NCI-H345 treated with DMSO at 0.1 percent for 48 hours (cell line): ENCODE measurements around the gene KRTAP10-9.
"Not testable (repeated sequence)": the region's sequence is repeated elsewhere in the genome, so short reads cannot be mapped to it uniquely, and the experiment has no call there.

ENCODE experiments used
- DNase-seq: peaks from one replicate; lab custom pipeline; 2025; ENCODE audit not compliant: unreplicated experiment; lab: John Stamatoyannopoulos, UW

Gene KRTAP10-9

DNA sequence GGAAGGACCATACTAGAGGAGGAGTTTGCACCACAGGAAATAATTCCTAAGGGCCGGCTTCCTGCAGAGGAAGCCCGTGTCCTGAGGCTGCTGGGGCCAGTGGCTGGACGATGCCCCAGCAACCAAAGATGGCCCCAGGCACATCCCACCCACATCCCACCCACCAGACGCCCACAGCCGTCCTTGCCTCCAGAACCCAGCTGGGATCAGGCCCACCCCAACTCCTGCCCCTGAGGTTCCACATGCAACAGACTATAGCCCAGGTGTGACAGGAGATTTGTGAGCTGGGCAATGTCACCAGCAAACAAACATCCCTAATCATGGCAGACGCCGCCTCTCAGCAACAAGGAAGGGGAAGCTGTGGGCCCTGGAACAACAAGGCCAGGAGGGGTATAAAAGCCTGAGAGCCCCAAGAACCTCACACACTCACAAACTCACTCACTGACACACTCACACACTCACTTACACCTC is at the start of gene KRTAP10-9:
Gene KRTAP10-9 (plus strand): TSS at position 421 of the 471 bp plus-strand sequence. CDS start 79 bp downstream, outside the sequence.
- no peak for DNase-seq

GRCh38 chr21:44578371-44579055 is 48.4 kb upstream of the KRTAP10-9 start:
- DNase-seq = no peak

- DNase-seq = no peak
Measured at GRCh38 chr21:44579056-44579832, 47.6 kb upstream of the KRTAP10-9 start.

- DNase-seq = no peak
Measured at GRCh38 chr21:44579833-44580144, 47.1 kb upstream of the KRTAP10-9 start.

GRCh38 chr21:44580231-44580821 is 46.6 kb upstream of the KRTAP10-9 start, which contains the start of gene KRTAP10-5:
Gene KRTAP10-5, minus strand, starts transcription at chr21:44580604. Its CDS starts 26 bp downstream, at chr21:44580578.
- DNase-seq = not testable (repeated sequence)

DNA sequence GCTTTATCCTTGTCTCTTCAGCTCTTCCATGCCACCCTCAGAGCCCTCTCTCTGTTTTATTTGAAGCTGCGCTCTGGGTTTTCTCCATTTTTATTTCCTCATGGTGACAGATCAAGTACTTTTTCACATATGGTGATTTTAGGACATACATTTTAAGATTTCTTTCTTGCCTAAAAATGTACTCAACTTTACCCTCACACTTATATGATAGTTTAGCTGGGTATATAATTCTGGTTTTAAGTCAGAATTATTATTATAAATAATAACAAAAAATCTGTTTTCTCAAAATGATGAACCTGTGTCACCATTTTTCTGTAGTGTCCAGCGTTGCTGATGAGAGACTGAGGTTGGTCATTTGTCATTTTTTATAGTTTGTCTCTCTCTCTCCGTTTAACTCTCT is 45.7 kb upstream of the KRTAP10-9 start:
- no peak for DNase-seq

DNA sequence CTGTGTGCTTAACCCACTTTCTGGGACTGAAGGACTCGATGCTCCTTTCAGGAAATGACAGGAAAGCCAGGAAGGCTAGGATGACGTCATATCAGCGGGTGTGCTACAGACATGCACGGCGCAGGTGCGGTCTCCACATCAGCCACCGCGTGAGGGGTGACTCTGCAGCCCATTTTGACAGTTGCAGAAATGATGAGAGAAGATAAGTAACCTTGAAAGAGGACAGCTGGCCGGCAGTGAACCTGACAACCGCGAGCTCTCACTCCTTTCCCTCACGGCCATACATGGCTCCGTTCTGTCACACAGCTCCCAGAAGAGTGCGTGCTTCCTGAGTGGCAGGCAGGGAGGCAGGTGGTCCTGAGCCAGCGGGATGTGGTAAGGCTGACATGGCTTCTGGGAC is 44.8 kb upstream of the KRTAP10-9 start:
- peak; percentile 37 for DNase-seq

GRCh38 chr21:44583089-44583799 is 43.6 kb upstream of the KRTAP10-9 start:
- DNase-seq = no peak

DNA sequence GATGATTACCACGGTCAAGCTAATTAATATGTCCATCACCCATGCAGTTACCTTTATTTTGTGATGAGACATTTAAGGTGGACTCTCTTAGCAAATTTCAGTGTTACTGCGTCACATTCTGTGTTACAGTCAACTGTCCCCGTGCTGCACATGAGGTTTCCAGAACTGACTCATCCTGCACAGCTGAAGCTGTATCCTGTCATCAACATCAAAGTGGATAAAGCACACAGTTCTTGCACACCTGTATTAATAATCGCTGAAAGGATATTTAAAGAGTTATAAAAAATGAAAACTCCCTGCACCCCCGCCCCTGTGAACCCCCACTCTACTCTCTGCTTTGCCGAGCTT is 43.1 kb upstream of the KRTAP10-9 start:
- DNase-seq = no peak

GRCh38 chr21:44585892-44586291 is 41.0 kb upstream of the KRTAP10-9 start:
- DNase-seq = no peak

- no peak for DNase-seq
Measured at GRCh38 chr21:44589094-44589493, 37.8 kb upstream of the KRTAP10-9 start.

DNA sequence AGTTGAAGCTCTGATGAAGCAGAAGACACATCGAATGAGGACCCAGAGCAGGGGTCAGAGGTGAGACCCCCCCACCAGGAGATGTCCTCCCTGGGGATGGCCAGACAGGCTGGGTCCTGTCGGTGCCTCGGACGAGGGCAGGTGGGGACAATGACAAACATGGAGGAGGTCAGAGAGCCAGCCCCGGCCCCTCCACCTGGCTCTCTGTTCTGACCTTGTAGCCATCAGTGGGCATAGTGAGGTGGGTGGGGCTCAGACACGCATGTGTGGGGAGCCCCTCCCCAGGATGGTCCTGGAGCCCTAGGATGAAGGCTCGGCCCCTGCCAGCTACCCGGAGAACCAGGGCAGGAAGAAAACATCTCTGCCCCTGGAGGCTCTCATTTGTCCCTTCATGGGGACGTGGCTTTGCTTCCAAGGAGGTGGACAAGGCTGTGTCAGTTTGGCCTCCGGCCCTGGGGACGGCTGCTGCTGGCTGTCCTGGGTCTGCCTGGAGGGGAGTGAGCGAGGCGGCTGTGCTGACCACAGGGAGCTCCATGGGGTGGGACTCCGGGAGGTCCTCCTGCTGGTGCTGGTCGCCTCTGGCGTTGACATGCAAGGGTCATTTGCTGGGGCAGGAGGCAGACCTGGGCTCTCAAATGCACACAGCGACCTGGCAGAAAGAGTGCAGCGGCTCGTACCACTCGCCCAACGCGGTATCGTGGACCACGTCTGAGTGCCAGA is 37.1 kb upstream of the KRTAP10-9 start:
- no peak for DNase-seq

DNA sequence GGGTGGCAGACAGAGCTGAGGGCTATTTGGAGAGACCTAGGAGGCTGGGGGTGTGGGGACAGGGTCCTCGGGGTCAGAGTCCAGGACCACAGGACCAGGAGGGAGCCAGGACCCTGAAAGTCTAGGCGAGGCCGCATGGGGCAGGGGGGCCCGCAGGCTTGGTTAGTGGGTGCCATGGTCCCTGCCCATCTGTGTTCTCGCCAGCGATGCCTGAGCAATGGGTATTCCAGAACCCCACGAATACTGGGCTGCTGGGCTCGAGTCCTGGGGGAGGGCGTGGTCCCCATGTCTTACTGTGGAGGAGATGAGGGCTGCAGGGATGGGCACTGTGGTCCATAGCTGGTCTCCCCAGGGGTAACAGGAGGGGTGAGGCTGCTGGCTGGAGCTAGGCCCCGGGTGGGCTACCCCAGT is 36.6 kb upstream of the KRTAP10-9 start:
- DNase-seq = no peak

DNA sequence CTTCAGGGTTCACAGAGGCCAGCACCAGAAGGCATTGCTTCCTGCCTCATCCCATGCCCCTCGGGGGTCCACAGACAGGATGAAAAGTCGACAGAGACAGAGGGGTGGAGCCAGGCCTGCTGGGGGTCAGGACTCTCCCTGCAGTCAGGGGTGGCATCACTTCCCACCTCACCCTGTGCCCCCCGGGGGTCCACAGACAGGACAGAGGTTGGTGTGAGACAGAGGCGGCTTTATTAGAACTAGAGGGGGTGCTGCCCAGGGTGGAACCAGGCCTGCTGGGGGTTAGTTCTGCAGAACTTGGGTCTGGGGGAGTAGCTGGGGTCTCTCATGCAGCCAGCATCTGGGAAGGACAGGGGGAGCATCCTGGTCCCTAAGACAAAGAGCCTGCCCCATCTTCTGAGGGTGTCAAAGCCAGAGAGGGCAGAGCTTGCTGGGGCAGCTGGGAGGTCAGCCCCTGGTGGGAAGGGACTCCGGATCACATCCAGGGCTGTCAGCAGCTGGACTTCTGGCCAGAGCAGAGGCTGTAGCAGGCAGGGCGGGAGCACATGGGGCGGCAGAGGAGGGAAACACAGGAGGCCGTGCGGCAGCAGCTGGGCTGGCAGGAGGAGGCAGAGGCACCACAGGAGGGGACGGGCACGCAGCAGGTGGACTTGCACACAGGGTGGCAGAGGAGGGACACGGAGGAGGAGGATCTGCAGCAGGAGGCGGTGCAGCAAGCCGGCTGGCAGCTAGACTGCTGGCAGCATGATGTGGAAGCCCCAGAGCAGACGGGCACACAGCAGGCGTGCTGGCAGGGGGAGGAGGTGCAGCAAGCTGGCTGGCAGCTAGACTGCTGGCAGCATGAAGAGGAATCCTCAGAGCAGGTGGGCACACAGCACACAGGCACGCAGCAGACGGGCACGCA is 35.7 kb upstream of the KRTAP10-9 start:
- DNase-seq = not testable (repeated sequence)

- DNase-seq = not testable (repeated sequence)
Measured at GRCh38 chr21:44591801-44592130, 35.1 kb upstream of the KRTAP10-9 start.

DNA sequence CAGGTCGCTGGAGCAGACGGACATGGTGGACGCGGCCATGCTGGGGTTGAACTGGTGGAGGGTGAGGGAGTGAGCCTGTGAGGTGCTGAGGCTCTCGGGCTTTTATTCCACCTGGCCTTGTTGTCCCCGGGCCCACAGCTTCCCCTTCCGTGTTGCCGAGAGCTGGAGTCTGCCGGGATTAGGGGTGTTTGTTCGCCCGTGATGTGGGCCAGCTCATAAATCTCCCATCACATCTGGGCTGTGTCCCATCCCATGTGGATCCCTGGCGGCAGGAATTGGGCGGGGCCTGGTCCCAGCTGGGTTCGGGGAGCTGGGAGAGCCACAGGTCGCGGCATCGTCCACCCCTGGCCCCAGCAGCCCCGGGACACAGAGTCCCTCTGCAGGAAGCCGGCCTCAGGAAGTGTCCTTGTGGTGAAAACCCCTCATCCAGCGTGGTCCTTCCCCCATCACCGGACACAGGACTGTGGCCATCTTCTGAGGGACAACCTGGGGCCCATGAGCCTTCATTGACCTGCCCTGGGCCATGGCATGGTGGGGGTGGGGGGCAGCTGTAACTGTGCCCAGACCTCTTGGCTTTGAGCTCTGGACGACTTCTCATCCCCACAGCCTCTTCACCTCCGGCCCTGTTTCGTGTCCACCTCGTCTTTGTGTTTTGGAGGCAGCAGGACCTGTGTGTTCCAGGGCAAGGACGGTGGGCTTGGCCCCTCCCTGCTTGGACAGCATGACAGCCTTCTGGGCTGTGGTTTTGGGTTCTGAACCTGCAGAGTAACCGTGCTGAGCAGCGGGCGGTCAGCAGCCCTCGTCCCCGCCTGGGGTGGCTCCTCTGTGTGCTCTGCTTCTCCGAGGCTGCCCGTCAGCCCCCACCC is 34.2 kb upstream of the KRTAP10-9 start, which contains the start of gene KRTAP10-6:
Gene KRTAP10-6 (minus strand): TSS at position 60 of the 866 bp plus-strand sequence. CDS start 21 bp downstream, at position 39.
- DNase-seq = no peak

DNA sequence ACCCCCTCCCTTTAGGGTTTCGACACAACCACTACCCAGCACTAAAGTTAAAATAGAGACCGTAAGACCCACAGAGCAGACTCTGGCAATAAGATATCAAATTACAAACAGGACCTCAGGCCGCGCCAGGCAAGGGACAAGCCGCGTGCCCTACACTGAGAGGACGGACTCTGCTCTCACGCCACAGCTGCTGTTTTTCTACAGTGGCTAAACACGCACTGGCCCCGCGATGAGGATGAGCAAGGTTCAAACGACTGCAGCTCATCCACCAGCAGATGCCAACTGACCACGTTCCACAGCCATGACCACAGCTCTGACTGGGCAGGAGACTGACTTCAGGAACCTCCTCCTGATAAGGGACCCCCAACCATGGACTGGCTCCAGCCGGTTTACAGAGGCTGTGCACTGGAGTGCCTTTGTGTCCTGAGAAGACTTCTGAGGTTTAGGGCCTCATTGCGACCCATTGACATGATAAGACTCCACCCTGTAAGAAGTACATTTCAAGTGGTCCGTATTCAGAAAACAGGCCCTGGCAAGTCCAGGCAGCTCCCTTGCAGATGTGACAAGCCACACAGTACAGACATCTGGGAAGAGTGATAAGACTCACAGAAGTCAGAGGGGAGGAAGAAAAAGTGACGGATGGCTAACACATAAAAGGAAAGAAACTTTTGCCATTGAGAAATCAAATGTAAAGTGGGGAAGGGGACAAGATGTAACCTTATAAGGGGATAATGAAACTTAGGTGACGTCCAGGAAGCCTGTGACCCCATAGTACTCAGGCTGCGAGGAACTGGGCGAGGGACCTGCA is 33.1 kb upstream of the KRTAP10-9 start:
- DNase-seq = no peak

DNA sequence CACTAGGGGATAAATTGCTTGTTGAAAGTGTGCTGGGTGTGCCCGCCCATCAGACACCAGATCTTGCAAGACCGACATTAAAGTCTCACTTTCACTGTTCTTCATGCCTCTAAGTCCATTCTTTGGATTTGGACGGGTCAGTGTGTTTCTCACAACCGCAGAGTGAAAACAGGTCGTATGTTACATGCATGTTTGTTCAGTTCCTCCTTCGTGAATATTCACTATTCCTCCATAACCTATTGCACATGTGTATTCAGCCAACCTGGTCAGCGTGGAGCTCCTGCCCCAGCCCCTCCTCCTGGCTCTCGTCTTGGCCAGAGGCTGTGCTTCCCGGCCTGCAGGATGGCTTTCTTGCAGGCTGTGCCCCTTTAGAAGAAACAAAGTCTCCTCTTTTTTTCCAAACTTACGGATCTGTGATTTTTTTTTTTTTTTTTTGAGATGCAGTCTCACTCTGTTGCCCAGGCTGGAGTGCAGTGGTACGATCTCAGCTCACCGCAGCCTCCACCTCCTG is 32.4 kb upstream of the KRTAP10-9 start:
- no peak for DNase-seq
